Activated T-helper 2 cell treated with anti-CD3 and anti-CD28 coated beads, Interferon-gamma antibody, Interleukin-2, Interleukin-4, amounts not matched to agents 10 μg/mL and 5 μg/mL and 100 μg/mL, durations not matched to agents 14 hours and 24 hours and 36 hours (primary cell): ENCODE data around the gene HOXC13. TPM values are rescaled to one million over a fixed set of nuclear protein-coding genes. Genes with fewer than 3 reads are reported as not detected.
A peak's percentile ranks its signal among the peaks of the same experiment; 100 is the strongest.

Experiments
- DNase-seq: peaks from one replicate; pipeline ENCODE4 v3.0.0; 2021; ENCODE audit warnings: low spot score
- H3K27ac Mint-ChIP-seq: one replicate; pipeline ENCODE4 v1.8.0; 2021; ENCODE audit warnings: mixed read lengths
- H3K27me3 Mint-ChIP-seq: one replicate; pipeline ENCODE4 v1.8.0; 2021; ENCODE audit warnings: low read depth, mixed read lengths
- H3K36me3 Mint-ChIP-seq: one replicate; pipeline ENCODE4 v1.8.0; 2021; ENCODE audit warnings: low read depth, mixed read lengths
- H3K4me1 Mint-ChIP-seq: one replicate; pipeline ENCODE4 v1.8.0; 2021; ENCODE audit warnings: low read depth, mixed read lengths
- H3K4me3 Mint-ChIP-seq: one replicate; pipeline ENCODE4 v1.8.0; 2021; ENCODE audit warnings: low read depth, mild to moderate bottlenecking, moderate library complexity, mixed read lengths
- H3K9me3 Mint-ChIP-seq: one replicate; pipeline ENCODE4 v1.8.0; 2021; ENCODE audit warnings: mixed read lengths
- intact Hi-C: fragments of 100-400 bp; cut with micrococcal nuclease; formaldehyde crosslinking; loops from one replicate; pipeline ENCODE4 v1.15.1; 2023
- total RNA-seq: library from RNA; stranded (reverse); gene quantifications from 2 replicates; pipeline ENCODE4 v1.2.3, GENCODE V29; 2022

Gene HOXC13
- total RNA-seq, 1 donor from 2014 or later: not detected

DNA sequence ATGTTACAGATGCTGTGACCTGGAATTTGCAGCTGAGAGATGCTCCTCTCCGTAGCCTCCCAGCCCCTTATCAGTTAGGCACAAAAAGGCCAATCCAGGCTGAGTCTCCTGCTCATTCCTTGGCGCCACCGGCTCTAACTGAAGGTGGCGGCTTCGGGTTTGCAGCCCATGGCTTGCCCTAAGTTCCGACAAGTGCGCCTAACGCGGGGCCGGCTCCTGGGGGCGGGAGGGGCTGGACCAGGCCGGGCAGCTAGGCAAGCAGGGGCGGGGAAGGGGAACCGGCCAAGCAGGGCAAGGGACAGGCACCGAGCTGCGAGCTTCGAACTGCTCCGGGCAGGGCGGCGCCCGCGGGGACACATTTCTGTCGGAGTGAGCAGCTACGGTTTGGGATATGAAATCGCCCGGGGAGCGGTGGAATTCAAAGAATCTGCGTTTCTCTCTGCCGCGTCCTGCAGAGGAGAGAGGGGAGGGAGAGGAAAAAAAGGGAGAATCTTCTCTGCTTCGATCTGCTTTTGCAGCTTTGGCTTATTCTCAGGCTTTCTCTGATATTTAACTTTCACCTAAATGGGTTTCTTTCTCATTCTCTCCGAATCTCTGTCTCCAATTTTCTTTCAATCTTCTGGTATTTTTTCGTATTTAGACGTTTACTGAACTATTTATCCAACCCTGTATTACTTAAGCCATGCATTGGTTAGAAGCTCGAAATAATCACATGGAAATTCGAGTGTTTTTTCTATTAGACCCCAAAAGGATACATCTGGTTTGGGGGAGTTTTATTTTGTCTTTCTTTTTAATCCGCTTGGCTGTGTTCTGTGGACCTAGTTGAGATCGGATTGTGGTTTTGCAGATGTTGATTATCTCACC, 14.5 kb downstream of the HOXC13 start:
- Mint-ChIP-seq H3K36me3 (no peaks in the 10 kb centered on the region), H3K4me1 (peaks cover 3% of the 10 kb centered on the region), H3K27ac (peak overlapping the region; percentile 53), H3K27me3 (peaks cover 95% of the 10 kb centered on the region), H3K9me3 (no peaks in the 10 kb centered on the region), H3K4me3 (no peak overlapping the region)
- intact Hi-C loops: loop anchor here (2.0 kb wide), 1 partner anchor 44 kb away; no protein-coding TSS in a partner anchor
- DNase-seq: no peak

DNA sequence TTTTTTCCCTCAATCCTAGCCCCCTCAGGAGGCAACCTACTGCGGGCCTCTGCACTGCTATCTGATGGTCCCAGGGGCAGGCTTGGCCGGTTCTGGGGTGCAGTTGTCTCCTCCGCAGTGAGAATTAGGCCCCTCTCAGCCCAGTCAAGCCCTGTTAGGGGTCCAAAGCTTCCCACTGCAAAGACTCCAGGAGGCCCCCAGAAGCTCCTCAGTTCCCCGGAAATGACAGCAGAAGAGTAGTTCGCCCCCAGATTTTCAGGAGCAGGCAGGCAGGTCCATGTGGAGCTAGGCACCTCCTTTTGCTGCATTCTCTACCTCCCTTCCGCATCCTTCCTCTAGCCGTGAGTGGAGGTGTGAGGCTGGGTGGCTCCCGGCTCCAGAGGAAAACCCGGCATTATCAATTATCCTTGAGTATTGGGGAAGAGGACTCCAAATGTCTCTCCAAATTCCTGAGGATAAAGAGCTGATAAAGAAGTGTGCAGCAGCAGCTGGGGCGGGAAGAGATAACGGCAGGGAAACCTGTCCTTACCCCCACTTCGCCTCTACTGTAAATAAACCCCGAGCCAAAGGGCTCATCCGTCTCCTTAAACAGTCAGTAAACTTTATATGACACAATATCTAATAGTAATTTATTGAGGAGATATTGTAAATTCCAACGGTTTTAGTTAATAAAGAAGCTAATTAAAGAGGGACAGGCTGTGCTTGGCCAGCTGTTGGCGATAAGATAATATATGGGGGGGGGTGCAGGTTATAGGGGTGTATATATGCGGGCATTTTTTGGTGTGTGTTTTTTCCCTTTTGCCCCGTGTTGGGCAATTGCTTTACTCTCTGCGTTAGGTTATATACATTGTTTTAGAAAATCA, 15.4 kb downstream of the HOXC13 start:
- no peak overlapping the region for H3K4me3 Mint-ChIP-seq
- peaks cover 3% of the 10 kb centered on the region for H3K4me1 Mint-ChIP-seq
- intact Hi-C loops: loop anchor here (1.0 to 2.0 kb wide), 2 partner anchors 18 to 43 kb away; no protein-coding TSS in a partner anchor
- H3K27ac Mint-ChIP-seq: no peak overlapping the region
- no peaks in the 10 kb centered on the region for H3K36me3 Mint-ChIP-seq
- DNase-seq: no peak
- H3K9me3 Mint-ChIP-seq: no peaks in the 10 kb centered on the region
- H3K27me3 Mint-ChIP-seq: peaks cover 93% of the 10 kb centered on the region

DNA sequence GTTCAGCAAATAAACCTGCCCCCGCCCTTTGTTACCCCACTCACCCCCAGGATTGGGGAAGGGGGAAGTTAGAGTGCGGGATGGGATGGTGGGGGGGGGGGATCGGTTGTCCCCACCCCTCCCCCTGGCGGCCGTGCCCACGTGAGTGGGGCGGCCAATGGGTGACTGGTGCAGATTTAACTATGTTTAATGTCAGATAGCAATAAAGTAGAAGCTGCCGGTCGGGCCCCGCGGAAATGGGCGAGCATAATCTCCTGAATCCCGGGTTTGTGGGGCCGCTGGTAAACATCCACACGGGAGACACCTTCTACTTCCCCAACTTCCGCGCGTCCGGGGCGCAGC, 16.0 kb downstream of the HOXC13 start, which contains the start of gene HOXC12:
TSS of gene HOXC12 (plus strand) at position 210 of the 342 bp plus-strand sequence. CDS start at position 237, 27 bp downstream.
- no peak within 1 kb of the TSS for H3K27ac Mint-ChIP-seq

DNA sequence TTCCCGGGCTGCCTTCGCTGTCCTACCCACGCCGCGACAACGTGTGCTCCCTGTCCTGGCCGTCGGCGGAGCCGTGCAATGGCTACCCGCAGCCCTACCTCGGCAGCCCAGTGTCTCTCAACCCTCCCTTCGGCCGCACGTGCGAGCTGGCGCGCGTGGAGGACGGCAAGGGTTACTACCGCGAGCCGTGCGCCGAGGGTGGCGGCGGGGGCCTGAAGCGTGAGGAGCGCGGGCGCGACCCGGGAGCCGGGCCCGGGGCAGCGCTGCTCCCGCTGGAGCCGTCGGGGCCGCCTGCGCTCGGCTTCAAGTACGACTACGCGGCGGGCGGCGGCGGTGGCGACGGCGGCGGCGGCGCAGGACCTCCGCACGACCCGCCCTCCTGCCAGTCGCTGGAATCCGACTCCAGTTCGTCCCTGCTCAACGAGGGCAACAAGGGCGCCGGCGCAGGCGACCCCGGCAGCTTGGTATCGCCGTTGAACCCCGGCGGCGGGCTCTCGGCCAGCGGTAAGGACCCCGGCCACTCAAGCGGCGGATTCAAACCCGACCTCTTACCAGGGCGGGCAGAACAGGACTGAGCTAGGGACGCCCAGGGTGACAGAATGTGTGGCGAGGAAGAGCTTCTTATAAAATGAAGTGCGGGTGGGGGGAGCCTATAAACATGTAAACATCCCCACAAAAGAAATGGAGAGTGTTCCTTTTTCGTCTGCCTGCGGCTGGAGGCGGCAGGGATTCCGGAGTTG, 16.6 kb downstream of the HOXC13 start:
- no peaks in the 10 kb centered on the region for H3K9me3 Mint-ChIP-seq
- H3K27me3 Mint-ChIP-seq: peaks cover 93% of the 10 kb centered on the region
- H3K4me1 Mint-ChIP-seq: peaks cover 3% of the 10 kb centered on the region
- intact Hi-C loops: no loop called here
- no peak for DNase-seq
- no peak overlapping the region for H3K27ac Mint-ChIP-seq
- H3K4me3 Mint-ChIP-seq: no peak overlapping the region
- no peaks in the 10 kb centered on the region for H3K36me3 Mint-ChIP-seq

More for the DNA sequence above, 16.0 kb downstream of the HOXC13 start, which contains the start of gene HOXC12:
- Mint-ChIP-seq H3K9me3 (no peaks in the 10 kb centered on the region), H3K36me3 (no peaks in the 10 kb centered on the region), H3K27me3 (peaks cover 93% of the 10 kb centered on the region), H3K4me3 (no peak within 1 kb of the TSS), H3K4me1 (peaks cover 3% of the 10 kb centered on the region)
- no peak for DNase-seq
- intact Hi-C loops: loop anchor here (1.0 kb wide), 1 partner anchor 18 kb away; no protein-coding TSS in a partner anchor

DNA sequence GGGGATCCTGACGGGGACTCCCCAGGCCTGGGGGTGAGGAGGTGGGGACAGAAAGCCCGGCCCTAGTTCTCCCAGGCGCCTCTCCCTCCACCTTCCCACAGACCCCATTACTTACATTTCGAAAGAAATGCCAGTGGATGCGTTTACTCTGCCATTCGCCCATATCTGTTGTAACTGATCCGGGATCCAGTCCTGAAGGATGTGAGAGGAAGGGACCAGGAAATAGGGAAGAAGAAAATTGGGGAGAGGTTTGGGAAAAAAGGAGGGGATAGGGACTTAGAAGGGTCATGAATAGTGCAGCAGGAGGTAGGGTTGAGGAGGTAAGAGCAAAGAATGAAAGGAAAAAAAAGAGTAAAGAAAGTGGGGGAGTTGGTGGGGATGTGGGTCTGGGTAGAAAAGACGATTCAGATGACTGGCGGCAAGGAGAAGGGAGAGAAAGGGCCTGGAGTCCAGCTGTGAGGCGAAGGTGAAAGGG, 17.2 kb downstream of the HOXC13 start:
- Mint-ChIP-seq H3K4me3 (no peak overlapping the region), H3K4me1 (peaks cover 3% of the 10 kb centered on the region), H3K27me3 (peaks cover 91% of the 10 kb centered on the region), H3K9me3 (no peaks in the 10 kb centered on the region), H3K36me3 (no peaks in the 10 kb centered on the region), H3K27ac (no peak overlapping the region)
- intact Hi-C loops: no loop called here
- DNase-seq: no peak

DNA sequence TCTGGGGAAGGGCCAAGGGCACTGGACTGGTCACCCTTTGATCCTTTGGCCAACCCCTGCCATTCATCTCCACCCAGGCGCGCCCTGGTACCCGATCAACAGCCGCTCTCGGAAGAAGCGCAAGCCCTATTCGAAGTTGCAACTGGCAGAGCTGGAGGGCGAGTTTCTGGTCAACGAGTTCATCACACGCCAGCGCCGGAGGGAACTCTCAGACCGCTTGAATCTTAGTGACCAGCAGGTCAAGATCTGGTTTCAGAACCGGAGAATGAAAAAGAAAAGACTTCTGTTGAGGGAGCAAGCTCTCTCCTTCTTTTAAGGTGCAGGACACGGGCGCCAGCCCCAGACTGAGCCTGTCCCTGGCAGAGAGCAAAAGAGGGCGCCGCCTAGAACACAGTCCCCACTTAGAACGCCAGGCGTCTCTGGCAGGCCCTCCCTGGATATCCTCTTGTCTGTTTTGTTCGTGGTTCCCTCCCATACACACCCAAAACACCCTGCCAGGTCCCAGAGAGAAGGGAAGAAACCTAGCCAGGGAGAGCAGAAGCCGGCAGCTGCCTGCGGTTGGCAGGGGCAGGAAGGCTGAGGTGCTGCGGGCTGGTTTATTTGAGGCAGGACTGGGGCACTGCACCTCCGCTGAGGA, 17.7 kb downstream of the HOXC13 start:
- intact Hi-C loops: no loop called here
- DNase-seq: no peak
- Mint-ChIP-seq H3K4me1 (peaks cover 3% of the 10 kb centered on the region), H3K27me3 (peaks cover 87% of the 10 kb centered on the region), H3K4me3 (no peak overlapping the region), H3K9me3 (no peaks in the 10 kb centered on the region), H3K36me3 (no peaks in the 10 kb centered on the region), H3K27ac (no peak overlapping the region)

DNA sequence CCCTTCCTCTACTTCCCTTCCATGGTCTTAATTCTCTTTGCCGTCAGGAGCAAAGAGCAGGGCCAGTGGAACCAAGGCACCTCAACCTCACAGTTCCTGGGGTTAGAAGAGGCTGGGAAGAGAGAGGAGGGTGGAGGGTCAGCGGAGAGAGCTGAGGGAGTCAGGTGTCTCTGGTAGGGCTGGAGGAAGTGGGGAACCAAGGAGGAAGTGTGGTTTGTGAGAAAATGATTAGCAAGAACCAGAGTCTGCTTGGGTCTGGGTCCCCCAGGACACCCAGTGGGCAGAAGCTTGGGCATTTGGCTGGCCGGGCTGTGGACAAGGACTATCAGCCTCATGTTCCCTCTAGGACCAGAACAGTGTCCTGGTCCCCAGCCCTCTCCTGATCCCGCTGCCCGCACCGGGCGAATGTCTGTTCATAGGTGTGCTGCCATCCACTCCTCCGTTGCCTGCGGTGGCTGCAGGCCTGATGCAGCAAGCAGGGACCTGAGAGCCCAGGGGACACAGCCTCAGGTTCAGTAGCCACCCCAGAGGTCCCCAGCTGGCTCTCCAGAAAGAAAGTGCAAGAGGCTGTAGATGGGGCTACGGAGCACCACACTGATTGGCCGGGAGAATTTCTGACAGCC, 18.4 kb downstream of the HOXC13 start:
- intact Hi-C loops: no loop called here
- Mint-ChIP-seq H3K27ac (no peak overlapping the region), H3K4me1 (peaks cover 3% of the 10 kb centered on the region)

DNA sequence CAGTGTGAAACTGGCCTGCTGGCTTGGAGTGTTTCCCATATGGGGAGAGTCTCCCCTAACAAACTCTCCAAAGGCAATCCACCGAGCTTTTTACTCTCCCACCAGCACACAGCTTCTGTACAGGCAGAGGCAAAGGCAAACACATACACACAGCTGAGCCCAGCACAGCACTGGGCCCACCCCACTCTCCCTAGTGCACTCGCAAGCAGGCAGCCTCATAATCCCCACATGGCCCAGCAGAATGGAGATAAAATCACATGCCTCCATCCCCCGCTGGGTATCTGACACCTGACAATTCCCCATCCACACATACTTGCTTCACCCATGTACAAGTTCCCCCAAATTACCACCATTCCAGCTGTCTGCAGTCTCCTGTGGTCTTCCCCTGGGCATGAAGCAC, 19.5 kb downstream of the HOXC13 start:
- no peaks in the 10 kb centered on the region for H3K36me3 Mint-ChIP-seq
- H3K27ac Mint-ChIP-seq: no peak overlapping the region
- DNase-seq: no peak
- H3K4me1 Mint-ChIP-seq: peaks cover 3% of the 10 kb centered on the region
- intact Hi-C loops: no loop called here
- no peaks in the 10 kb centered on the region for H3K9me3 Mint-ChIP-seq
- peaks cover 84% of the 10 kb centered on the region for H3K27me3 Mint-ChIP-seq
- no peak overlapping the region for H3K4me3 Mint-ChIP-seq

More for the DNA sequence above, 18.4 kb downstream of the HOXC13 start:
- Mint-ChIP-seq H3K36me3 (no peaks in the 10 kb centered on the region), H3K27me3 (peaks cover 86% of the 10 kb centered on the region), H3K4me3 (no peak overlapping the region), H3K9me3 (no peaks in the 10 kb centered on the region)
- DNase-seq: no peak

DNA sequence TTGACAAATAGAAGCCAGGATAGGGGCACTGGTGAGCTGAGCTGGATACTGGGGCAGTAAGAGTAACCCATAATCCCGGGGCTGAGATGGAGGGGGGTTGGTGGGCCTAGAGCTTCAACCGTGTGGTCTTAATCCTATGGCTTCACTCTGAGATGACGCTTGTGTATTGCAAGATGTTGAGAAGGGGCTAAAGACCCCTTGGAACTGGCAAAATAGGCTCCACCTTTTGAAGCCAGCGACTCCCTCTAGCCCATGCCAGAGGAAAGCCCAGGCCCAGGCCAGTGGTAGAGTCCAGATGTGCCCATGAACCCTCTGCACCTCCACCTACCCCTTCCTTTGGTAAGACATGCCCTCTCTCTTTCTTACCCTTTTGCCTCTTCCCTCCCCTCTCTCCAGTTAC, 20.7 kb downstream of the HOXC13 start:
- Mint-ChIP-seq H3K36me3 (no peaks in the 10 kb centered on the region), H3K27ac (no peak overlapping the region), H3K4me3 (no peak overlapping the region), H3K4me1 (no peaks in the 10 kb centered on the region), H3K27me3 (peaks cover 82% of the 10 kb centered on the region), H3K9me3 (no peaks in the 10 kb centered on the region)
- intact Hi-C loops: no loop called here
- no peak for DNase-seq

DNA sequence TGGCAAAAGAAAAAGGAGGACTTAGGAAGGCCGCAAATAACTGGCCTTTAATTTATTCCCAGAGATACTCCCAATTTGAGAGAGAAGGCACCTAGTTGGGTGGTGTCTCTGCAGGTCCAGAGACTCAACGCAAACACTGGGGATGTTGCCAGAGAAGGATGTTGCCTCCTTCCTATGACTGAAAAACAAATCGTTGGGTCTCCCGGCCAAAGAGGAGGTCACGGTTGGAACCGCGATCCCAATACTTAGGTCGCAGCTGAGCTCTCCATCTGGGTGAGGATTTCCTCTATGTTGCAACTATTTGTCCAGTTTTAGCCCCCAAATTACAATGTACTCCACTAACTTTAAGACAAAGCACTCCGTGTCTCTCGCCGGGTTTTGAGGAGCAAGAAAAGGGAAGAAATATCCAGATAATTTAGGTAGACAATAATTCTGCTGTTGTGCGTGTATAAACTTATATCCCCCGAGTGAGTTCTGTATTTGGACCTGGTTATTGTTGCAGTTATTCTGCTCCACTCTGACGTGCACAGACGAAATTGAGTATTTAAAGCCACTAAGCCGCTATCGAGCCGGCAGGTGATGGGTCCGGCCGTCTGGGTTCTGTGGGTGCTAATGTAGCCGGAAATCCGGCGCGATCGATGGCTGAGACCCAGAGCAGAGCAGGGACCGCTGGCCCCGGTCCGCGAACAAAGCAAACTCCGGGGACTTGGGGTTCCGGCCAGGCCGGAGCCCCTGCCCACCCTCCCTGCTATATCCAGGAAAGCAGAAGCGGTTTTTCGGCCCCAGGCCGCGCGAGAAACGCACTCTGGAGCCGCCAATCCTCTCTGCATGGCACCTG, 21.8 kb downstream of the HOXC13 start:
- Mint-ChIP-seq H3K36me3 (no peaks in the 10 kb centered on the region), H3K27ac (no peak overlapping the region), H3K4me3 (no peak overlapping the region), H3K27me3 (peaks cover 85% of the 10 kb centered on the region), H3K9me3 (no peaks in the 10 kb centered on the region), H3K4me1 (peaks cover 2% of the 10 kb centered on the region)
- intact Hi-C loops: loop anchor here (2.0 to 5.0 kb wide), 2 partner anchors 18 to 33 kb away; no protein-coding TSS in a partner anchor
- no peak for DNase-seq
